ENCODE measurements around the gene SAMD4B.
"Not testable (repeated sequence)": the region's sequence is repeated elsewhere in the genome, so short reads cannot be mapped to it uniquely, and the experiment has no call there.

SAMD4B gene

GRCh38 chr19:39332293-39332692 is 9.9 kb upstream of the SAMD4B start:
- FAIRE-seq = no peak
- no peak for DNase-seq (ENCODE audit: extremely low spot score, insufficient read length, low read depth)

- DNase-seq (ENCODE audit: extremely low spot score, insufficient read length, low read depth); FAIRE-seq: not testable (repeated sequence)
Measured at GRCh38 chr19:39332738-39333137, 9.5 kb upstream of the SAMD4B start.

GRCh38 chr19:39333507-39333906 is 8.7 kb upstream of the SAMD4B start:
- no peak for FAIRE-seq
- no peak for DNase-seq (ENCODE audit: extremely low spot score, insufficient read length, low read depth)

GRCh38 chr19:39334444-39334976 is 7.7 kb upstream of the SAMD4B start:
- DNase-seq (ENCODE audit: extremely low spot score, insufficient read length, low read depth) (no peak), FAIRE-seq (no peak)

- DNase-seq (ENCODE audit: extremely low spot score, insufficient read length, low read depth) (no peak), FAIRE-seq (peak; percentile 39)
Measured at GRCh38 chr19:39335168-39335548, 7.1 kb upstream of the SAMD4B start.

- FAIRE-seq = no peak
Measured at GRCh38 chr19:39336483-39336882, 5.7 kb upstream of the SAMD4B start.

GRCh38 chr19:39339674-39340073 is 2.5 kb upstream of the SAMD4B start:
- FAIRE-seq = peak; percentile 62

More at GRCh38 chr19:39336483-39336882, 5.7 kb upstream of the SAMD4B start:
- DNase-seq (ENCODE audit: extremely low spot score, insufficient read length, low read depth) = no peak

GRCh38 chr19:39340156-39340555 is 2.1 kb upstream of the SAMD4B start:
- FAIRE-seq; DNase-seq (ENCODE audit: extremely low spot score, insufficient read length, low read depth): not testable (repeated sequence)

More at GRCh38 chr19:39339674-39340073, 2.5 kb upstream of the SAMD4B start:
- no peak for DNase-seq (ENCODE audit: extremely low spot score, insufficient read length, low read depth)

GRCh38 chr19:39341129-39341718 is 997 bp upstream of the SAMD4B start:
- no peak for DNase-seq (ENCODE audit: extremely low spot score, insufficient read length, low read depth)
- no peak for FAIRE-seq

GRCh38 chr19:39342647-39343305 is 555 bp downstream of the SAMD4B start:
- DNase-seq (ENCODE audit: extremely low spot score, insufficient read length, low read depth) (no peak), FAIRE-seq (no peak)

GRCh38 chr19:39345956-39346355 is 3.7 kb downstream of the SAMD4B start:
- DNase-seq (ENCODE audit: extremely low spot score, insufficient read length, low read depth) (no peak), FAIRE-seq (no peak)

GRCh38 chr19:39347332-39348164 is 5.3 kb downstream of the SAMD4B start:
- no peak for FAIRE-seq
- no peak for DNase-seq (ENCODE audit: extremely low spot score, insufficient read length, low read depth)

- no peak for DNase-seq (ENCODE audit: extremely low spot score, insufficient read length, low read depth)
- FAIRE-seq = no peak
Measured at GRCh38 chr19:39349326-39349725, 7.1 kb downstream of the SAMD4B start.

- FAIRE-seq = no peak
- no peak for DNase-seq (ENCODE audit: extremely low spot score, insufficient read length, low read depth)
Measured at GRCh38 chr19:39350156-39350555, 7.9 kb downstream of the SAMD4B start.

- peak; percentile 62 for DNase-seq (ENCODE audit: extremely low spot score, insufficient read length, low read depth)
- FAIRE-seq = peak; percentile 89
Measured at GRCh38 chr19:39351537-39352064, 9.4 kb downstream of the SAMD4B start.

- DNase-seq (ENCODE audit: extremely low spot score, insufficient read length, low read depth) (no peak), FAIRE-seq (no peak)
Measured at GRCh38 chr19:39352381-39353255, 10.4 kb downstream of the SAMD4B start.

- FAIRE-seq (no peak), DNase-seq (ENCODE audit: extremely low spot score, insufficient read length, low read depth) (no peak)
Measured at GRCh38 chr19:39355253-39355652, 13.0 kb downstream of the SAMD4B start.

- DNase-seq (ENCODE audit: extremely low spot score, insufficient read length, low read depth) = no peak
- FAIRE-seq = no peak
Measured at GRCh38 chr19:39356073-39356472, 13.9 kb downstream of the SAMD4B start.

GRCh38 chr19:39356647-39357046 is 14.4 kb downstream of the SAMD4B start:
- no peak for DNase-seq (ENCODE audit: extremely low spot score, insufficient read length, low read depth)
- no peak for FAIRE-seq

- DNase-seq (ENCODE audit: extremely low spot score, insufficient read length, low read depth) = no peak
- FAIRE-seq = no peak
Measured at GRCh38 chr19:39359026-39359425, 16.8 kb downstream of the SAMD4B start.

Data from GM18507 (cell line).